HFF-Myc (cell line): ENCODE results near the gene PHF3.

Source experiments
- DNase-seq: peaks from one replicate; pipeline ENCODE4 v3.0.0-alpha.2; 2011; ENCODE audit warnings: low read depth; ENCODE audit errors: extremely low read depth
- H3K4me3 ChIP-seq: replicated peaks from 2 replicates; pipeline ENCODE4 v1.5.1; 2011; ENCODE audit warnings: low read depth, mild to moderate bottlenecking, control low read depth, low read length
- TF ChIP-seq, protein P1 (sequence below): IDR thresholded peaks from 2 replicates; pipeline ENCODE4 v1.5.1; 2012; ENCODE audit warnings: mild to moderate bottlenecking, low read depth, low read length, control low read depth; ENCODE audit errors: missing control alignments

The PHF3 gene, protein sequence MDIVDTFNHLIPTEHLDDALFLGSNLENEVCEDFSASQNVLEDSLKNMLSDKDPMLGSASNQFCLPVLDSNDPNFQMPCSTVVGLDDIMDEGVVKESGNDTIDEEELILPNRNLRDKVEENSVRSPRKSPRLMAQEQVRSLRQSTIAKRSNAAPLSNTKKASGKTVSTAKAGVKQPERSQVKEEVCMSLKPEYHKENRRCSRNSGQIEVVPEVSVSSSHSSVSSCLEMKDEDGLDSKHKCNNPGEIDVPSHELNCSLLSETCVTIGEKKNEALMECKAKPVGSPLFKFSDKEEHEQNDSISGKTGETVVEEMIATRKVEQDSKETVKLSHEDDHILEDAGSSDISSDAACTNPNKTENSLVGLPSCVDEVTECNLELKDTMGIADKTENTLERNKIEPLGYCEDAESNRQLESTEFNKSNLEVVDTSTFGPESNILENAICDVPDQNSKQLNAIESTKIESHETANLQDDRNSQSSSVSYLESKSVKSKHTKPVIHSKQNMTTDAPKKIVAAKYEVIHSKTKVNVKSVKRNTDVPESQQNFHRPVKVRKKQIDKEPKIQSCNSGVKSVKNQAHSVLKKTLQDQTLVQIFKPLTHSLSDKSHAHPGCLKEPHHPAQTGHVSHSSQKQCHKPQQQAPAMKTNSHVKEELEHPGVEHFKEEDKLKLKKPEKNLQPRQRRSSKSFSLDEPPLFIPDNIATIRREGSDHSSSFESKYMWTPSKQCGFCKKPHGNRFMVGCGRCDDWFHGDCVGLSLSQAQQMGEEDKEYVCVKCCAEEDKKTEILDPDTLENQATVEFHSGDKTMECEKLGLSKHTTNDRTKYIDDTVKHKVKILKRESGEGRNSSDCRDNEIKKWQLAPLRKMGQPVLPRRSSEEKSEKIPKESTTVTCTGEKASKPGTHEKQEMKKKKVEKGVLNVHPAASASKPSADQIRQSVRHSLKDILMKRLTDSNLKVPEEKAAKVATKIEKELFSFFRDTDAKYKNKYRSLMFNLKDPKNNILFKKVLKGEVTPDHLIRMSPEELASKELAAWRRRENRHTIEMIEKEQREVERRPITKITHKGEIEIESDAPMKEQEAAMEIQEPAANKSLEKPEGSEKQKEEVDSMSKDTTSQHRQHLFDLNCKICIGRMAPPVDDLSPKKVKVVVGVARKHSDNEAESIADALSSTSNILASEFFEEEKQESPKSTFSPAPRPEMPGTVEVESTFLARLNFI (N-terminal part only)

DNA sequence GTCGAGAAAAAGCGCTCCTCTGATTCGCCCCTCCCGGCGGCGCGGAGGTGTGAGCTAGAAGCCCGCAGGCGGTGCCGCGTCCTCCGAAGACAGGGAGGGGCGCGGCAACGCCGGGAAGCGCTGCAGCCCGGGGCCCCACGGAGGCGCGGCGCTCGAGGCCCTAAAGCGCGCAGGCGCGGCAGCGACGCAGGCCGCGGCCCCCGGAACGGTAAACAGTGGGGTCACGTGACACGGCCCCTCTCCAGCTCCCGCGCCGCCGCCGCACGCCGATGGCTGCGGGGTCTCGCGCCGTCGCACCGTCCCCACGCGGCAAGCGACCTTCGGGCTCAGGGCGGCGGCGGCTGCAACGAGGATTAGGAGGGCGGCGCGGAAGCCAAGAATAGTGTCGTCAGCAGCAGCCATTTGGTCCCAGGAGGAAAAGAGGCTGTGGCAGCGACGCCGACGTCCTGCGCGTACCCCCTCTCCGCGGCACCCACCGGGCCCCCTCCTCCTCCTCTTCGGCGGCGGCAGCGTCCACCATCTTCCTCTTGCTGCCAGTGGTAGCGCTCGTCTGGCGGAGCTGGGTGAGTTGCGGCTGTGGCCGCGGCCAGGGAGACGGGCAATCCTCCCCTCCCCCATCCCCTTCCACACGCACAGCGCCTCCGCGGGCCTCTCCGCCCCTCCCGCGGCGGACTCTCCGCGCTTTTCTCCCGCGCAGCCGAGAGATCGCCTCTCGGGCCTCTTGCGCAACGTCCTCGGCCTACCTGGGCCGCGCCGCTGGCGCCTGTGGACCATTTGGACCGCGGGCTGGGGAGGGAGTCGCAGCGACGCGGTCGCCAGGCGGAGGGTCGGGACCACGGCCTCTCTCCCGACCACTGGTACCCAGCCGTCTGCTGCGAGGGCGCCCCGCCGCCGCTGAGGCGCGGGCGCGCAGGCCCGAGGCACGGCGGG is at the start of gene PHF3:
PHF3 (plus strand) TSS at position 215 of the 930 bp plus-strand sequence. CDS start 10,750 bp downstream, outside the sequence.
- TF ChIP-seq, protein P1, sequence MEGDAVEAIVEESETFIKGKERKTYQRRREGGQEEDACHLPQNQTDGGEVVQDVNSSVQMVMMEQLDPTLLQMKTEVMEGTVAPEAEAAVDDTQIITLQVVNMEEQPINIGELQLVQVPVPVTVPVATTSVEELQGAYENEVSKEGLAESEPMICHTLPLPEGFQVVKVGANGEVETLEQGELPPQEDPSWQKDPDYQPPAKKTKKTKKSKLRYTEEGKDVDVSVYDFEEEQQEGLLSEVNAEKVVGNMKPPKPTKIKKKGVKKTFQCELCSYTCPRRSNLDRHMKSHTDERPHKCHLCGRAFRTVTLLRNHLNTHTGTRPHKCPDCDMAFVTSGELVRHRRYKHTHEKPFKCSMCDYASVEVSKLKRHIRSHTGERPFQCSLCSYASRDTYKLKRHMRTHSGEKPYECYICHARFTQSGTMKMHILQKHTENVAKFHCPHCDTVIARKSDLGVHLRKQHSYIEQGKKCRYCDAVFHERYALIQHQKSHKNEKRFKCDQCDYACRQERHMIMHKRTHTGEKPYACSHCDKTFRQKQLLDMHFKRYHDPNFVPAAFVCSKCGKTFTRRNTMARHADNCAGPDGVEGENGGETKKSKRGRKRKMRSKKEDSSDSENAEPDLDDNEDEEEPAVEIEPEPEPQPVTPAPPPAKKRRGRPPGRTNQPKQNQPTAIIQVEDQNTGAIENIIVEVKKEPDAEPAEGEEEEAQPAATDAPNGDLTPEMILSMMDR: no peak
- peak; percentile 29 for DNase-seq
- peak within 1 kb of the TSS; percentile 86 for H3K4me3 ChIP-seq

DNA sequence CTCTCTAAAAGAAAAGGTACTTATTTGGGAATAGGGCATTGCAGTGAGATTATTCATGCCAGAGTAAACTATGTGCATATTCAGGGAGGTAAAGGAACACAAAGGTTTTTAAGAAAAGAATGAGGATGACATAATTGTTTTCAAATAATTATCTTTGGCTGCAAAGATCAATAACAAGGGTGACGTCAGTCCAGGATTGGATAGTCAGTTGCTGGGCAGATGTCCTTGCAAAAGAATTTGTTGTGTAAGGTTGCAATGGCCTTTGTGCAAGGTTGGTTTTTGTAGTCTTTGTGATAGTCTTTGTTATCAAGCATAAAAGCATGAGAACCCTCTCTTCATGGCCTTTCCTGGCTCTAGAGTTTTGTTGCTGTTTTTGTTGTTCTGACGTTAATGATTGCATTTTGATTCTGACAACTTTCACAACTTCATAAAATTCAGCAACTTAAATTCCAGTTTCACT is 45.6 kb upstream of the PHF3 start:
- DNase-seq: no peak
- TF ChIP-seq, protein P1: no peak
- no peak overlapping the region for H3K4me3 ChIP-seq

DNA sequence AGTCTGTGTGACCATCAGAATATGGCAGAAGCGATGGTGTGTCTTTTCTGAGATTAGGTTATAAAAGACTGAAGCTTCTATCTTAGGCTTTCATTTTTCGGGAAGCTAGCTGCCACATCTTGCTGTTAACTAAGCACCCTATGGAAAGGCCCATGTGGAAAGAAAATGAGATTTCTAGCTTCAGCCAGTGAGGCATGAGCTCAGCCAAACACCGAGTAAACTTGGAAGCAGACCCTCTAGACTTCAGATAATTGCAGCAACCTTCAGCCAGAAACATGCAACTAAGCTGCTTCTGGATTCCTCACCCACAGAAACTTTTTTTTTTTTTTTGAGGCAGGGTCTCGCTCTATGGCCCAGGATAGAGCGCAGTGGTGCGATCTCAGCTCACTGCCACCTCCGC is 42.7 kb upstream of the PHF3 start:
- TF ChIP-seq, protein P1: no peak
- H3K4me3 ChIP-seq: no peak overlapping the region
- no peak for DNase-seq

DNA sequence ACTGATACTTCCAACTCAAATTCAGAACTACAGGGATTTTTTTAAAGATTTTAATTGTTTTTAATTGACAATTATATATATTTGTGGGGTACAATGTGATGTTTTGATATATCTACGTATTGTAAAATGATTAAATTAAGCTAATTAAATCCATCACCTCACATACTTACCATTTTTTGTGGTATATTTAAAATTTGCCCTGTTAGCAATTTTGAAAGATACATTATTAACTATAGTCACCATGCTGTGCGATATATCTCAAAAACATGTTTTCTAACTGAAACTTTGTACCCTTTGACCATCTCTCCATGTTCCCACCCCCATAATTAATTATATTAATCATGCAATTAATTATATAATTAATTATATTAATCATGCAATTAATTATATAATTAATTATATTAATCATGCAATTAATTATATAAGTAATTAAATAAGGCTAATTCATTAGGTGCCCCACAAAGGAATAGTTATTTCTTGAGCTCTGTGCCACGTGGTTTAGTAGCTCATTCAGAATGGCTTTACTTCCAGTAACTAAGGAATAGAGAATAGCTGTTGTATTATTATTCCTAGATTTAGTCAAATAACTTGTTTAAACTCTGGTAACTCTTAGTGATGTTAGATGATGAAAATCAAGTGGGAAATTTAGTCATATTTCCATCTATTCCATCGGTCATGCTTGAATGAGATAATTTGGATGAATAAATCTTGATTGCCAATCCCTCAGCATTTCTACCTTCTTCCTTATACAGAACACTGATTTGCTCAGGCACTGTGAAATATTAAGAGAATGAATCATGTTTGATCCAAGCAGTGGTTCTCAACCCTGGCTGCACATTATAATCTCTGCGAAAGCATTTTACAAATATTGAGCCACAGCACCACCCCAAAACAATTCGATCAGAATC is 38.2 kb upstream of the PHF3 start:
- no peak for DNase-seq
- H3K4me3 ChIP-seq: peak overlapping the region; percentile 44
- TF ChIP-seq, protein P1: no peak

DNA sequence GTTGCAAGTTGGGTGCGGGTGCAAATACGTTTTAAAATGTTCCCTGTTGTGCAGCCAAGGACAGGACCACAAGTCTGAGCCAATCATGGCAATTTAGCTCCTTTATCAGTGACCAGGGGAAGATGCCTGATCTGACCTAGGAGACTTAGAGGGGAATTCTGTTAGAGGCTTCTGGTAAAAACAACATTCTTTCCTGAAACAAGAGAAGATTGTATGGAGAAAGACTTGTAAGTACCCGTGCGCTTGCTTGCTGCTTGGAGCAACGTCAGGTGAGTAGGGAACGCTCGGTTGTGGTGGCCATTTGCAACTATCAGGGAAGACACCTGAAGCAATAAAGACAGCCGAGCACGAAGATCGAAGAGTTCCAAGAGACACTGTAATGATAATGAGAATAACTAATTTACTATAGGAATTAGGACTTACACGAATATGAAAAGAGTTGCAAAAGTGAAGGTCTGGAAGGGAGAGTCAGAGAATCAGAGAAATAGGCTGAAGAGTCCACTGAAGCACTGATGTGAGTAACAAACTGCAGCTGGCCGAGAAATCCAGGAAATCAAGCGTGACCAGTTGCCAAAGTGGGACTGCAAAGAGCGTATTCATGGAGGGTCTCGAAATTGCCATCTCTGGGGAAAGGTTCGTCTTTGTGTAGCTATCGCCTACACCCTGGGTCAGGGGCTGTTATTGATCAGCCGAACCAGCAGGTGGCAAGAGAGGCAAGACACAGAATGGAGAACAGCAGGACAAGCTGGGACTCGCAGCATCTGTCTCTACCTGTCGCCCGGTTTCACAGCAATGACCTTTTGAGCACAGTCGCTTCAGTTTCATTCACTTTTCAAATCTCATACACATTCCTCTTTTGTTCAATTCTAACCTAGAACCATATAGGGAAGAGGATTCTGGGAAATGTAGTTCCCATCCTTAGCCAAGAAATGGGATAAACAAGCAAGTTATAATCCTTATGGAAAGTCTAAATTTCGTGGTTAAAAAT is 37.3 kb upstream of the PHF3 start:
- H3K4me3 ChIP-seq: peak overlapping the region; percentile 44
- DNase-seq: peak; percentile 14
- TF ChIP-seq, protein P1: peak; percentile 84
